CD4-positive, alpha-beta T cell treated with Interleukin-15 for 4 hours (primary cell): ENCODE measurements around the gene LRRC17.
"Not testable (repeated sequence)": the region's sequence is repeated elsewhere in the genome, so short reads cannot be mapped to it uniquely, and the experiment has no call there.

ENCODE experiments used
- DNase-seq: peaks from one replicate; pipeline ENCODE4 v3.0.0-alpha.2; 2020; ENCODE audit warnings: low spot score

LRRC17 gene

GRCh38 chr7:102897856-102898531 is 14.8 kb upstream of the LRRC17 start:
- DNase-seq = no peak

GRCh38 chr7:102898532-102898859 is 14.3 kb upstream of the LRRC17 start:
- DNase-seq = no peak

GRCh38 chr7:102902052-102902451 is 10.7 kb upstream of the LRRC17 start:
- not testable (repeated sequence) for DNase-seq

GRCh38 chr7:102903576-102903975 is 9.2 kb upstream of the LRRC17 start:
- not testable (repeated sequence) for DNase-seq

- DNase-seq = no peak
Observed at GRCh38 chr7:102908676-102909075, 4.1 kb upstream of the LRRC17 start.

- no peak for DNase-seq
Observed at GRCh38 chr7:102913826-102914225, 1.0 kb downstream of the LRRC17 start.

GRCh38 chr7:102914585-102914984 is 1.8 kb downstream of the LRRC17 start:
- DNase-seq = no peak

- DNase-seq = no peak
Observed at GRCh38 chr7:102916426-102916825, 3.6 kb downstream of the LRRC17 start.

GRCh38 chr7:102916881-102917280 is 4.1 kb downstream of the LRRC17 start:
- DNase-seq = no peak

- no peak for DNase-seq
Observed at GRCh38 chr7:102917436-102918353, 4.9 kb downstream of the LRRC17 start.

- DNase-seq = no peak
Observed at GRCh38 chr7:102918845-102919244, 6.0 kb downstream of the LRRC17 start.

GRCh38 chr7:102925976-102926782 is 13.4 kb downstream of the LRRC17 start:
- no peak for DNase-seq

- DNase-seq = no peak
Observed at GRCh38 chr7:102926783-102927140, 14.0 kb downstream of the LRRC17 start.

- DNase-seq = no peak
Observed at GRCh38 chr7:102927312-102927933, 14.6 kb downstream of the LRRC17 start.

GRCh38 chr7:102931757-102932156 is 19.0 kb downstream of the LRRC17 start:
- DNase-seq = no peak

GRCh38 chr7:102933763-102934162 is 21.0 kb downstream of the LRRC17 start:
- no peak for DNase-seq

GRCh38 chr7:102934239-102934638 is 21.4 kb downstream of the LRRC17 start:
- DNase-seq = no peak

- DNase-seq = no peak
Observed at GRCh38 chr7:102934701-102935100, 21.9 kb downstream of the LRRC17 start.

GRCh38 chr7:102935450-102936115 is 22.8 kb downstream of the LRRC17 start:
- DNase-seq = no peak

GRCh38 chr7:102938679-102939078 is 25.9 kb downstream of the LRRC17 start:
- no peak for DNase-seq

- DNase-seq = no peak
Observed at GRCh38 chr7:102942181-102942866, 29.5 kb downstream of the LRRC17 start.
